GM12875 (cell line): ENCODE data around the gene FXYD1.

ENCODE experiments used
- H3K4me3 ChIP-seq: one replicate; pipeline ENCODE4 v1.5.1; 2011; ENCODE audit warnings: low read depth, low read length, control low read depth
- CTCF ChIP-seq: IDR thresholded peaks from 2 replicates; pipeline ENCODE4 v1.5.1; 2011; ENCODE audit warnings: low read depth, mild to moderate bottlenecking, control low read depth, inconsistent platforms, low read length, moderate library complexity, borderline replicate concordance; ENCODE audit not compliant: insufficient read depth

FXYD1 gene

GRCh38 chr19:35109395-35110112 is 29.1 kb upstream of the FXYD1 start:
- no peak for TF ChIP-seq CTCF
- no peak overlapping the region for H3K4me3 ChIP-seq

- TF ChIP-seq CTCF = no peak
- H3K4me3 ChIP-seq = no peak overlapping the region
These were observed 27.6 kb upstream of the FXYD1 start for GRCh38 chr19:35110974-35111373.

- TF ChIP-seq CTCF = no peak
- H3K4me3 ChIP-seq = no peak overlapping the region
These were observed 25.5 kb upstream of the FXYD1 start for GRCh38 chr19:35112995-35113688.

- H3K4me3 ChIP-seq = no peak overlapping the region
- TF ChIP-seq CTCF = peak; percentile 98
These were observed 24.1 kb upstream of the FXYD1 start for GRCh38 chr19:35114353-35115176.

- TF ChIP-seq CTCF = no peak
- H3K4me3 ChIP-seq = no peak within 1 kb of the TSS
These were observed 23.3 kb upstream of the FXYD1 start, which contains the start of gene FXYD3 for GRCh38 chr19:35115177-35115951. Gene FXYD3 (plus strand): TSS chr19:35115823. CDS start chr19:35119377, 3,554 bp downstream.

GRCh38 chr19:35116072-35116801 is 22.4 kb upstream of the FXYD1 start:
- no peak overlapping the region for H3K4me3 ChIP-seq
- TF ChIP-seq CTCF = no peak
